ENCODE data around the gene ANO1. TPM values are rescaled to one million over a fixed set of nuclear protein-coding genes. Genes with fewer than 3 reads are reported as not detected.

ANO1 gene
- total RNA-seq, 2 donors from 2014 or later = 10.2 to 29.4 TPM

GRCh38 chr11:70059971-70060370 lies 18.1 kb upstream of the ANO1 start:
- Histone ChIP-seq H3K9me3 (peaks cover 0 to 12% of the 10 kb centered on the region in 2 donors), H3K27me3 (no peaks in the 10 kb centered on the region), H3K36me3 (no peaks in the 10 kb centered on the region), H3K4me3 (no peak overlapping the region), H3K4me1 (no peaks in the 10 kb centered on the region), H3K27ac (no peak overlapping the region)
- TF ChIP-seq, protein P1, sequence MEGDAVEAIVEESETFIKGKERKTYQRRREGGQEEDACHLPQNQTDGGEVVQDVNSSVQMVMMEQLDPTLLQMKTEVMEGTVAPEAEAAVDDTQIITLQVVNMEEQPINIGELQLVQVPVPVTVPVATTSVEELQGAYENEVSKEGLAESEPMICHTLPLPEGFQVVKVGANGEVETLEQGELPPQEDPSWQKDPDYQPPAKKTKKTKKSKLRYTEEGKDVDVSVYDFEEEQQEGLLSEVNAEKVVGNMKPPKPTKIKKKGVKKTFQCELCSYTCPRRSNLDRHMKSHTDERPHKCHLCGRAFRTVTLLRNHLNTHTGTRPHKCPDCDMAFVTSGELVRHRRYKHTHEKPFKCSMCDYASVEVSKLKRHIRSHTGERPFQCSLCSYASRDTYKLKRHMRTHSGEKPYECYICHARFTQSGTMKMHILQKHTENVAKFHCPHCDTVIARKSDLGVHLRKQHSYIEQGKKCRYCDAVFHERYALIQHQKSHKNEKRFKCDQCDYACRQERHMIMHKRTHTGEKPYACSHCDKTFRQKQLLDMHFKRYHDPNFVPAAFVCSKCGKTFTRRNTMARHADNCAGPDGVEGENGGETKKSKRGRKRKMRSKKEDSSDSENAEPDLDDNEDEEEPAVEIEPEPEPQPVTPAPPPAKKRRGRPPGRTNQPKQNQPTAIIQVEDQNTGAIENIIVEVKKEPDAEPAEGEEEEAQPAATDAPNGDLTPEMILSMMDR (IDR thresholded peaks at IDR 0.05) = no peak
- DNase-seq (ENCODE audit: low spot score) = peak; percentile 13

DNA sequence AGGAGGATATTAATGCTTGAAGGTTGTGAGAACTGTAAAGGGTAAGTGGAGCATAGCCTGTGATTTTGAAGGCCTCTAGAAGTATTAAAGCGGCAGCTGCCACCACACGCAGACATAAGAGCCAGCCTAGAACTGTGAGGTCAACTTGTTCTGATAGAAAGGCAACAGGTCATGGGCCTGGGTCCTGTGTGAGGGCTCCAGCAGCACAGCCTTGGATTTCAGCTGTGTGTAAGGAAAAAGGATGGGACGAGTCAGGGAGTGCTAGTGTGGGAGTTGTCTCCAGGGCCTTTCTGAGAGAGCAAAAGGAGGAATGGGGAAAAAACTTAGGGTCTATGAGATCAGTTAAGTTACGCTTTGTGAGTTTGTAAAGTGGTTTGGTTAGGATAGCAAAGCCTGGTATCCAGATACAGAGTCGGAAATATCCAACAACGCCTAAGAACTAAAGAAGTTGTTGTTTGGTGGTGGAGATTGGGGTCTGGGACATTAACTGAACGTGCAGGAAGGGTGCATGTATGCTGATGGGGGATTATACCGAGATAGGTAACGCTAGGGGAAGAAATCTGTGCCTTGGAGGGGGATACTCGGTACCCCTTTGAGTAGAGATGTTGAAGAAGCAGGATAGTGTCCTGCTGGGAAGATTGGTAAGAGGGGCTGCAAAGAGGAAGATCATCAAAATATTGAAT lies 17.4 kb upstream of the ANO1 start:
- DNase-seq (ENCODE audit: low spot score) = peak; percentile 11
- TF ChIP-seq, protein P1 (IDR thresholded peaks at IDR 0.05) = no peak
- no peak overlapping the region for H3K4me3 ChIP-seq
- no peak overlapping the region for H3K27ac ChIP-seq
- H3K9me3 ChIP-seq = peaks cover 0 to 4% of the 10 kb centered on the region in 2 donors
- no peaks in the 10 kb centered on the region for H3K27me3 ChIP-seq
- no peaks in the 10 kb centered on the region for H3K36me3 ChIP-seq
- H3K4me1 ChIP-seq = no peaks in the 10 kb centered on the region

DNA sequence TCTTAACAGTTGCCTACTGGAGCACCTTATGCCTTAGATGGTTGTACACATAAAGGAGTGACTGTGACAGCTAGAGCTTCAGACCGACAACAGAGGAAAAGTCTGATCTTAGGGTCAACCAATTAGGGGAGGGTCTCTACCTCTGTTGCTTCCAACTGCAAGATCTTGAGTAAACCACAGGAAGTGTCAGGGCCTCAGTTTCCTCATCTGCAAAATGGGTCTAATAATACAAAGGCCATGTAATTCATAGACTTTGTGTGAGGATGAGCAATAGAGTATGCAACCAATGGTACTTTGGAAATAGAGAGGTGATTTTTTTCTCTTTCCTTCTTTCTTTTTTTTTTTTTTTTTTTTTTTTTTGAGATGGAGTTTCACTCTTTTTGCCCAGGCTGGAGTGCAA lies 16.4 kb upstream of the ANO1 start:
- Histone ChIP-seq H3K9me3 (no peaks in the 10 kb centered on the region), H3K4me1 (no peaks in the 10 kb centered on the region), H3K27ac (no peak overlapping the region), H3K27me3 (no peaks in the 10 kb centered on the region), H3K36me3 (no peaks in the 10 kb centered on the region), H3K4me3 (no peak overlapping the region)
- TF ChIP-seq, protein P1 (IDR thresholded peaks at IDR 0.05) = no peak
- DNase-seq (ENCODE audit: low spot score) = no peak

DNA sequence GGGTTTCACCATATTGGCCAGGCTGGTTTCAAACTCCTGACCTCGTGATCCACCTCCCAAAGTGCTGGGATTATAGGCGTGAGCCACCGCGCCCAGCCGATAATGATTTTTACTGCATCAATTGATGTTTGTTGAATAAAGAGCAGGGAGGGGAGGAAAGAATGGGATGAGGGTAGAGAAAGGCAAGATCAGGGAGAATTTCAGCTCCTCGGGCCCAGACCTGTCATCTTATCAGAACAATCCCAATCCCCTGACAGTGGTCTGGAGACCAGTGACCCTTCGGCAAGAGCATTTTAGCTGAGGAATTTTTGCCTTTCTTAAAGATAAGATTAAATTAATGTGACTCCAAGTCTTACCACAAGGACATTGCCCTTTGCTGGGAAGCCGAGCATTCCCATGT lies 15.0 kb upstream of the ANO1 start:
- Histone ChIP-seq H3K36me3 (no peaks in the 10 kb centered on the region), H3K27me3 (no peaks in the 10 kb centered on the region), H3K4me1 (no peaks in the 10 kb centered on the region), H3K4me3 (no peak overlapping the region), H3K27ac (no peak overlapping the region), H3K9me3 (no peaks in the 10 kb centered on the region)
- DNase-seq (ENCODE audit: low spot score) = peak; percentile 9
- TF ChIP-seq, protein P1 (IDR thresholded peaks at IDR 0.05) = no peak

DNA sequence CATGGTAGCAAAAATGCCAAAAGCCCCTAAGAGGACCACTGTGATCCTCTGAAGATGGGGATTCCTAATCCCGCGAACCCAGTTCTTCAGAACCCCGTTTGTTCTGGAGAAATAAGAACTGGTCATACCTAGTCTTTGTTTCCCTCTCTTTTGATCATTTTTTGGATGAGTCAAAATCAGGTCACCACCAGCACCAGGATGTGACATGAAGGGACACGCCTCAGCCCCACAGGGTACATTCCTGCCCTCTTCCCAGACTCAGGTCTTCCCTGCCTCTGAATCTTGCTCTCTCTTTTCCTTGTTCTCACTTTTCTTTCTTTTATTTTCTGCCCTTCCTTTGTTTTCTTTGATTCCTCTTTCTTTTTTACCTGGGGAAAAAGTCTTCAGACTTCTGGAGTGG lies 14.6 kb upstream of the ANO1 start:
- TF ChIP-seq, protein P1 (IDR thresholded peaks at IDR 0.05) = no peak
- H3K27ac ChIP-seq = no peak overlapping the region
- peak; percentile 21 for DNase-seq (ENCODE audit: low spot score)
- H3K4me1 ChIP-seq = no peaks in the 10 kb centered on the region
- H3K27me3 ChIP-seq = no peaks in the 10 kb centered on the region
- H3K9me3 ChIP-seq = no peaks in the 10 kb centered on the region
- no peaks in the 10 kb centered on the region for H3K36me3 ChIP-seq
- no peak overlapping the region for H3K4me3 ChIP-seq

Measured in right atrium auricular region (tissue), 2 donors.